DLD1 (cell line): Measurements from ENCODE around the gene CEBPG.

Experiments
- in situ Hi-C: cut with HindIII; loops from 2 replicates; pipeline ENCODE4 v1.10.0; 2017; ENCODE audit warnings: low sequenced_read_pairs

CEBPG gene

GRCh38 chr19:33350538-33351309 lies 22.8 kb upstream of the CEBPG start:
- in situ Hi-C loops: no loop called here

- in situ Hi-C loops: no loop called here
Observed at GRCh38 chr19:33355535-33355934, 18.0 kb upstream of the CEBPG start.

- in situ Hi-C loops: no loop called here
Observed at GRCh38 chr19:33357556-33357955, 16.0 kb upstream of the CEBPG start.

- in situ Hi-C loops: no loop called here
Observed at GRCh38 chr19:33358408-33358807, 15.1 kb upstream of the CEBPG start.

GRCh38 chr19:33359581-33359980 lies 13.9 kb upstream of the CEBPG start:
- in situ Hi-C loops: no loop called here

- in situ Hi-C loops: no loop called here
Observed at GRCh38 chr19:33362508-33363228, 10.8 kb upstream of the CEBPG start.

GRCh38 chr19:33363476-33363875 lies 10.0 kb upstream of the CEBPG start:
- in situ Hi-C loops: no loop called here

GRCh38 chr19:33365691-33366090 lies 7.8 kb upstream of the CEBPG start:
- in situ Hi-C loops: no loop called here

- in situ Hi-C loops: no loop called here
Observed at GRCh38 chr19:33366127-33366526, 7.4 kb upstream of the CEBPG start.

GRCh38 chr19:33366897-33367296 lies 6.6 kb upstream of the CEBPG start:
- in situ Hi-C loops: no loop called here

GRCh38 chr19:33368074-33368864 lies 5.2 kb upstream of the CEBPG start:
- in situ Hi-C loops: no loop called here

- in situ Hi-C loops: no loop called here
Observed at GRCh38 chr19:33370783-33371182, 2.7 kb upstream of the CEBPG start.

GRCh38 chr19:33374236-33374714 lies 766 bp downstream of the CEBPG start:
- in situ Hi-C loops: no loop called here

- in situ Hi-C loops: no loop called here
Observed at GRCh38 chr19:33375156-33375836, 1.8 kb downstream of the CEBPG start.

- in situ Hi-C loops: no loop called here
Observed at GRCh38 chr19:33375837-33376159, 2.3 kb downstream of the CEBPG start.

- in situ Hi-C loops: no loop called here
Observed at GRCh38 chr19:33376423-33376822, 2.9 kb downstream of the CEBPG start.

- in situ Hi-C loops: no loop called here
Observed at GRCh38 chr19:33376941-33377557, 3.5 kb downstream of the CEBPG start.

GRCh38 chr19:33377586-33378475 lies 4.3 kb downstream of the CEBPG start:
- in situ Hi-C loops: no loop called here

GRCh38 chr19:33379151-33379829 lies 5.8 kb downstream of the CEBPG start:
- in situ Hi-C loops: no loop called here
